GM12892 (cell line): ENCODE results near the gene FLT3.

ENCODE experiments used
- POLR2A ChIP-seq: IDR thresholded peaks from 2 replicates; pipeline ENCODE4 v1.6.1; 2011; ENCODE audit warnings: low read depth, low read length, control low read depth
- POLR2AphosphoS5 ChIP-seq: IDR thresholded peaks from 2 replicates; pipeline ENCODE4 v1.6.1; 2011; ENCODE audit warnings: low read depth, low read length, control low read depth
- TAF1 ChIP-seq: IDR thresholded peaks from 2 replicates; pipeline ENCODE4 v1.6.1; 2011; ENCODE audit warnings: low read depth, mild to moderate bottlenecking, control low read depth, low read length, borderline replicate concordance

DNA sequence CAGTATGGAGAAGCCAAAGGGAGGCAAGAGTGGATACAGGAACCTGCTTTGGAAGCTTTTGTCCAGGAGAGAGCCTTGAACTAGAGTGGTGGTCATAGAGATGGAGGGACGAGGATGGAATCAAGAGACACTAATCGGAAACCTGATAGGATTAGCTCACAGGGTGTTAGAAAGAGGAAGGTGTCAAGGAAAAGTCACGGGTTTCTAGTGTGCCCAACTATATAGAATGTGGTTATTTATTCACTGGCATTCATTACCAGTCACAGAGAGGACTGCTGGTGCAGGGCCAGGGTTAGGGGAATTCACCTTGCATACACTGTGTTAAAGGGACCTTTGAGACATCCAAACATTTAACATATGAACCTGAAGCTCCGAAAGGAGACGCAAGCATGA, 68.5 kb downstream of the FLT3 start:
- TF ChIP-seq POLR2AphosphoS5 (no peak), POLR2A (no peak), TAF1 (no peak)
